ENCODE results near the gene HTT-AS. TPM values are rescaled to one million over a fixed set of nuclear protein-coding genes. Genes with fewer than 3 reads are reported as not detected.
"Not testable (repeated sequence)": the region's sequence is repeated elsewhere in the genome, so short reads cannot be mapped to it uniquely, and the experiment has no call there.

HTT-AS gene
- total and polyA plus RNA-seq, 5 donors, result not detected

- ATAC-seq, result no peak
These were observed 38.5 kb upstream of the HTT-AS start for GRCh38 chr4:3112609-3113469.

GRCh38 chr4:3112201-3112600 lies 37.9 kb upstream of the HTT-AS start:
- Histone ChIP-seq H3K4me3 (ENCODE audit: low read length) (no peak overlapping the region), H3K4me1 (ENCODE audit: control insufficient read depth, insufficient read depth, low read length) (peaks cover 6% of the 10 kb centered on the region), H3K27ac (ENCODE audit: low read length) (no peak overlapping the region), H3K27me3 (ENCODE audit: control insufficient read depth, insufficient read depth) (no peaks in the 10 kb centered on the region), H3K9me3 (ENCODE audit: control insufficient read depth, low read length) (no peaks in the 10 kb centered on the region)
- intact Hi-C loops (cut with DNase I), result no loop called here
- DNase-seq, result no peak
- ATAC-seq, result no peak
- 66% methylated on average over 4 of the region's 4 CpGs for WGBS

More at GRCh38 chr4:3112609-3113469, 38.5 kb upstream of the HTT-AS start:
- no peak overlapping the region for H3K4me3 ChIP-seq (ENCODE audit: low read length)
- H3K27me3 ChIP-seq (ENCODE audit: control insufficient read depth, insufficient read depth), result no peaks in the 10 kb centered on the region
- no peak for DNase-seq
- intact Hi-C loops (cut with DNase I), result no loop called here
- no peak overlapping the region for H3K27ac ChIP-seq (ENCODE audit: low read length)
- WGBS, result 78% methylated on average over 5 of the region's 5 CpGs
- peaks cover 2% of the 10 kb centered on the region for H3K4me1 ChIP-seq (ENCODE audit: control insufficient read depth, insufficient read depth, low read length)
- no peaks in the 10 kb centered on the region for H3K9me3 ChIP-seq (ENCODE audit: control insufficient read depth, low read length)

GRCh38 chr4:3111461-3111860 lies 37.1 kb upstream of the HTT-AS start:
- intact Hi-C loops (cut with DNase I), result no loop called here
- peak overlapping the region; percentile 63 for H3K27ac ChIP-seq (ENCODE audit: low read length)
- ATAC-seq (peak in 1 of 2 donors; percentile 73), DNase-seq (no peak)
- no peaks in the 10 kb centered on the region for H3K27me3 ChIP-seq (ENCODE audit: control insufficient read depth, insufficient read depth)
- 63% methylated on average over 5 of the region's 5 CpGs for WGBS
- H3K4me1 ChIP-seq (ENCODE audit: control insufficient read depth, insufficient read depth, low read length), result peaks cover 7% of the 10 kb centered on the region
- H3K9me3 ChIP-seq (ENCODE audit: control insufficient read depth, low read length), result no peaks in the 10 kb centered on the region
- H3K4me3 ChIP-seq (ENCODE audit: low read length), result no peak overlapping the region

- Histone ChIP-seq H3K4me1 (ENCODE audit: control insufficient read depth, insufficient read depth, low read length) (peaks cover 7% of the 10 kb centered on the region), H3K9me3 (ENCODE audit: control insufficient read depth, low read length) (no peaks in the 10 kb centered on the region), H3K27ac (ENCODE audit: low read length) (peak overlapping the region; percentile 71), H3K27me3 (ENCODE audit: control insufficient read depth, insufficient read depth) (no peaks in the 10 kb centered on the region), H3K4me3 (ENCODE audit: low read length) (no peak overlapping the region)
- no peak for ATAC-seq
- WGBS, result 76% methylated on average over 3 of the region's 3 CpGs
- no peak for DNase-seq
- intact Hi-C loops (cut with DNase I), result loop anchor here in 1 of 4 donors (10.0 kb wide), 1 partner anchor 767 kb away; no protein-coding TSS in a partner anchor
These were observed 33.9 kb upstream of the HTT-AS start for GRCh38 chr4:3108211-3108610.

- peak; percentile 15 to 25 for ATAC-seq
- intact Hi-C loops (cut with DNase I), result loop anchor here in 1 of 4 donors (10.0 kb wide), 1 partner anchor 767 kb away; no protein-coding TSS in a partner anchor
- peak in 1 of 3 donors; percentile 47 for DNase-seq
These were observed 33.4 kb upstream of the HTT-AS start for GRCh38 chr4:3107691-3108121.

GRCh38 chr4:3107271-3107670 lies 32.9 kb upstream of the HTT-AS start:
- Histone ChIP-seq H3K4me3 (ENCODE audit: low read length) (no peak overlapping the region), H3K27me3 (ENCODE audit: control insufficient read depth, insufficient read depth) (no peaks in the 10 kb centered on the region), H3K9me3 (ENCODE audit: control insufficient read depth, low read length) (no peaks in the 10 kb centered on the region), H3K27ac (ENCODE audit: low read length) (peak overlapping the region; percentile 74), H3K4me1 (ENCODE audit: control insufficient read depth, insufficient read depth, low read length) (peaks cover 7% of the 10 kb centered on the region)
- DNase-seq, result no peak
- intact Hi-C loops (cut with DNase I), result loop anchor here in 1 of 4 donors (10.0 kb wide), 1 partner anchor 768 kb away; no protein-coding TSS in a partner anchor
- WGBS, result 80% methylated on average over 5 of the region's 5 CpGs
- ATAC-seq, result no peak

More at GRCh38 chr4:3107691-3108121, 33.4 kb upstream of the HTT-AS start:
- Histone ChIP-seq H3K4me3 (ENCODE audit: low read length) (no peak overlapping the region), H3K9me3 (ENCODE audit: control insufficient read depth, low read length) (no peaks in the 10 kb centered on the region), H3K4me1 (ENCODE audit: control insufficient read depth, insufficient read depth, low read length) (peaks cover 7% of the 10 kb centered on the region), H3K27ac (ENCODE audit: low read length) (peak overlapping the region; percentile 59), H3K27me3 (ENCODE audit: control insufficient read depth, insufficient read depth) (no peaks in the 10 kb centered on the region)
- 43% methylated on average over 6 of the region's 6 CpGs for WGBS

- intact Hi-C loops (cut with DNase I), result loop anchor here in 1 of 4 donors (10.0 kb wide), 1 partner anchor 768 kb away; no protein-coding TSS in a partner anchor
- peak; percentile 86 to 94 (median 94) for DNase-seq
- Histone ChIP-seq H3K4me1 (ENCODE audit: control insufficient read depth, insufficient read depth, low read length) (peaks cover 7% of the 10 kb centered on the region), H3K9me3 (ENCODE audit: control insufficient read depth, low read length) (no peaks in the 10 kb centered on the region), H3K27me3 (ENCODE audit: control insufficient read depth, insufficient read depth) (no peaks in the 10 kb centered on the region), H3K4me3 (ENCODE audit: low read length) (no peak overlapping the region), H3K27ac (ENCODE audit: low read length) (peak overlapping the region; percentile 74)
- peak; percentile 98 for ATAC-seq
- 4% methylated on average over 7 of the region's 7 CpGs for WGBS
These were observed 32.2 kb upstream of the HTT-AS start for GRCh38 chr4:3106339-3107186.

GRCh38 chr4:3098346-3098745 lies 24.0 kb upstream of the HTT-AS start:
- Histone ChIP-seq H3K27me3 (ENCODE audit: control insufficient read depth, insufficient read depth) (no peaks in the 10 kb centered on the region), H3K27ac (ENCODE audit: low read length) (no peak overlapping the region), H3K9me3 (ENCODE audit: control insufficient read depth, low read length) (no peaks in the 10 kb centered on the region), H3K4me3 (ENCODE audit: low read length) (no peak overlapping the region), H3K4me1 (ENCODE audit: control insufficient read depth, insufficient read depth, low read length) (no peaks in the 10 kb centered on the region)
- 72% methylated on average over 2 of the region's 2 CpGs for WGBS
- intact Hi-C loops (cut with DNase I), result no loop called here
- DNase-seq (no peak), ATAC-seq (no peak)

- no peaks in the 10 kb centered on the region for H3K9me3 ChIP-seq (ENCODE audit: control insufficient read depth, low read length)
- no peak overlapping the region for H3K4me3 ChIP-seq (ENCODE audit: low read length)
- H3K27ac ChIP-seq (ENCODE audit: low read length), result no peak overlapping the region
- DNase-seq, result no peak
- H3K27me3 ChIP-seq (ENCODE audit: control insufficient read depth, insufficient read depth), result no peaks in the 10 kb centered on the region
- 94% methylated on average over 3 of the region's 3 CpGs for WGBS
- ATAC-seq, result no peak
- H3K4me1 ChIP-seq (ENCODE audit: control insufficient read depth, insufficient read depth, low read length), result no peaks in the 10 kb centered on the region
- intact Hi-C loops (cut with DNase I), result no loop called here
These were observed 21.9 kb upstream of the HTT-AS start for GRCh38 chr4:3096202-3096601.

- ATAC-seq; H3K9me3 ChIP-seq (ENCODE audit: control insufficient read depth, low read length); H3K27me3 ChIP-seq (ENCODE audit: control insufficient read depth, insufficient read depth); DNase-seq; intact Hi-C loops (cut with DNase I); H3K27ac ChIP-seq (ENCODE audit: low read length); H3K4me3 ChIP-seq (ENCODE audit: low read length); H3K4me1 ChIP-seq (ENCODE audit: control insufficient read depth, insufficient read depth, low read length): not testable (repeated sequence)
- WGBS, result 98% methylated on average over 28 of the region's 28 CpGs
These were observed 20.4 kb upstream of the HTT-AS start for GRCh38 chr4:3094701-3095100.

GRCh38 chr4:3091464-3091863 lies 17.1 kb upstream of the HTT-AS start:
- Histone ChIP-seq H3K4me1 (ENCODE audit: control insufficient read depth, insufficient read depth, low read length) (no peaks in the 10 kb centered on the region), H3K9me3 (ENCODE audit: control insufficient read depth, low read length) (no peaks in the 10 kb centered on the region), H3K27me3 (ENCODE audit: control insufficient read depth, insufficient read depth) (no peaks in the 10 kb centered on the region), H3K27ac (ENCODE audit: low read length) (no peak overlapping the region), H3K4me3 (ENCODE audit: low read length) (no peak overlapping the region)
- DNase-seq (no peak), ATAC-seq (no peak)
- intact Hi-C loops (cut with DNase I), result no loop called here
- WGBS, result 62% methylated on average over 5 of the region's 5 CpGs

Measured in right cardiac atrium (tissue), 5 donors.